ENCODE data around the gene MACROH2A1. TPM values are rescaled to one million over a fixed set of nuclear protein-coding genes. Genes with fewer than 3 reads are reported as not detected.

Gene MACROH2A1
- total and polyA plus RNA-seq, 2 experiments from 2014 or later, result 64.9 to 81.6 TPM

DNA sequence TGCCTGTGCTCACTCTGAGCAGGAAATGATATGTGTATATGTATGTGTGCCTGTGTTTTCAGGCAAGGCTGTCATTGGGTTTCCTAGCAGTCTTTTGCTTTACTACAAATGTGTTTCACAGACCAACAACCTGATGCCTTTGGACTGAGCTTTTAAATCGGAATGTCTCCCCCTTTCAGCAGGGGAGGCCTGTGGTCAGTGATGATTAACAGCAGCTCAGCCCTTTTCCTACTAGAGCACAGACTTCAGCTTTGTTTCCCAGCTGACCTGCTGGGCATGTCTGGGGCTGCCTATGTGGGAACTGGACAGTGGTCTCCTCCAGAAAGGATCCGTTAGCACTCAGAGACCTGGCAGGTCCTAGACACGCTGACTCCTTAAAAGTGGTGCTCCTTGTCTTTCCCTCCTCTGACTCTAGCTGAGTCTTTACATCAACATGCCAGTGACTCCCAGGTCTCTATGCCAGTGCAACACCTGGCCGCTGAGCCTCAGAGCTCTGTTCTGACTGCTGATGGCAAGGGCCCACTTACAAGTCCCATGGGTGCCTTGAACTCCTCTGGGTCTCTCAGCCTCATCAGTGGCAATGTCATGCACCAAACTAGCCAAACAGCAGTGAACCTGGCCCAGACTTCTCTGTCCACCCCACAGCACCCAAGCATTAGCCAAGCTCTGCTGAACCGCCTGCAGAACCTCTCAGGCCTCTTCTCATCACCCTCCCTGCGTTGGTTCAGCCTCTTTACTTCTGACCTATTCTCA, 7.7 kb downstream of the MACROH2A1 start (continued):
- TF ChIP-seq, protein P1, sequence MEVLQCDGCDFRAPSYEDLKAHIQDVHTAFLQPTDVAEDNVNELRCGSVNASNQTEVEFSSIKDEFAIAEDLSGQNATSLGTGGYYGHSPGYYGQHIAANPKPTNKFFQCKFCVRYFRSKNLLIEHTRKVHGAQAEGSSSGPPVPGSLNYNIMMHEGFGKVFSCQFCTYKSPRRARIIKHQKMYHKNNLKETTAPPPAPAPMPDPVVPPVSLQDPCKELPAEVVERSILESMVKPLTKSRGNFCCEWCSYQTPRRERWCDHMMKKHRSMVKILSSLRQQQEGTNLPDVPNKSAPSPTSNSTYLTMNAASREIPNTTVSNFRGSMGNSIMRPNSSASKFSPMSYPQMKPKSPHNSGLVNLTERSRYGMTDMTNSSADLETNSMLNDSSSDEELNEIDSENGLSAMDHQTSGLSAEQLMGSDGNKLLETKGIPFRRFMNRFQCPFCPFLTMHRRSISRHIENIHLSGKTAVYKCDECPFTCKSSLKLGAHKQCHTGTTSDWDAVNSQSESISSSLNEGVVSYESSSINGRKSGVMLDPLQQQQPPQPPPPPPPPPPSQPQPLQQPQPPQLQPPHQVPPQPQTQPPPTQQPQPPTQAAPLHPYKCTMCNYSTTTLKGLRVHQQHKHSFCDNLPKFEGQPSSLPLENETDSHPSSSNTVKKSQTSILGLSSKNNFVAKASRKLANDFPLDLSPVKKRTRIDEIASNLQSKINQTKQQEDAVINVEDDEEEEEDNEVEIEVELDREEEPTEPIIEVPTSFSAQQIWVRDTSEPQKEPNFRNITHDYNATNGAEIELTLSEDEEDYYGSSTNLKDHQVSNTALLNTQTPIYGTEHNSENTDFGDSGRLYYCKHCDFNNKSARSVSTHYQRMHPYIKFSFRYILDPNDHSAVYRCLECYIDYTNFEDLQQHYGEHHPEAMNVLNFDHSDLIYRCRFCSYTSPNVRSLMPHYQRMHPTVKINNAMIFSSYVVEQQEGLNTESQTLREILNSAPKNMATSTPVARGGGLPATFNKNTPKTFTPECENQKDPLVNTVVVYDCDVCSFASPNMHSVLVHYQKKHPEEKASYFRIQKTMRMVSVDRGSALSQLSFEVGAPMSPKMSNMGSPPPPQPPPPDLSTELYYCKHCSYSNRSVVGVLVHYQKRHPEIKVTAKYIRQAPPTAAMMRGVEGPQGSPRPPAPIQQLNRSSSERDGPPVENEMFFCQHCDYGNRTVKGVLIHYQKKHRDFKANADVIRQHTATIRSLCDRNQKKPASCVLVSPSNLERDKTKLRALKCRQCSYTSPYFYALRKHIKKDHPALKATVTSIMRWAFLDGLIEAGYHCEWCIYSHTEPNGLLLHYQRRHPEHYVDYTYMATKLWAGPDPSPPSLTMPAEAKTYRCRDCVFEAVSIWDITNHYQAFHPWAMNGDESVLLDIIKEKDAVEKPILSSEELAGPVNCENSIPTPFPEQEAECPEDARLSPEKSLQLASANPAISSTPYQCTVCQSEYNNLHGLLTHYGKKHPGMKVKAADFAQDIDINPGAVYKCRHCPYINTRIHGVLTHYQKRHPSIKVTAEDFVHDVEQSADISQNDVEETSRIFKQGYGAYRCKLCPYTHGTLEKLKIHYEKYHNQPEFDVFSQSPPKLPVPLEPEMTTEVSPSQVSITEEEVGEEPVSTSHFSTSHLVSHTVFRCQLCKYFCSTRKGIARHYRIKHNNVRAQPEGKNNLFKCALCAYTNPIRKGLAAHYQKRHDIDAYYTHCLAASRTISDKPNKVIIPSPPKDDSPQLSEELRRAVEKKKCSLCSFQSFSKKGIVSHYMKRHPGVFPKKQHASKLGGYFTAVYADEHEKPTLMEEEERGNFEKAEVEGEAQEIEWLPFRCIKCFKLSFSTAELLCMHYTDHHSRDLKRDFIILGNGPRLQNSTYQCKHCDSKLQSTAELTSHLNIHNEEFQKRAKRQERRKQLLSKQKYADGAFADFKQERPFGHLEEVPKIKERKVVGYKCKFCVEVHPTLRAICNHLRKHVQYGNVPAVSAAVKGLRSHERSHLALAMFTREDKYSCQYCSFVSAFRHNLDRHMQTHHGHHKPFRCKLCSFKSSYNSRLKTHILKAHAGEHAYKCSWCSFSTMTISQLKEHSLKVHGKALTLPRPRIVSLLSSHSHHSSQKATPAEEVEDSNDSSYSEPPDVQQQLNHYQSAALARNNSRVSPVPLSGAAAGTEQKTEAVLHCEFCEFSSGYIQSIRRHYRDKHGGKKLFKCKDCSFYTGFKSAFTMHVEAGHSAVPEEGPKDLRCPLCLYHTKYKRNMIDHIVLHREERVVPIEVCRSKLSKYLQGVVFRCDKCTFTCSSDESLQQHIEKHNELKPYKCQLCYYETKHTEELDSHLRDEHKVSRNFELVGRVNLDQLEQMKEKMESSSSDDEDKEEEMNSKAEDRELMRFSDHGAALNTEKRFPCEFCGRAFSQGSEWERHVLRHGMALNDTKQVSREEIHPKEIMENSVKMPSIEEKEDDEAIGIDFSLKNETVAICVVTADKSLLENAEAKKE (CRISPR knock-in tag; IDR thresholded peaks at IDR 0.05), result no peak
- TF ChIP-seq, protein P2, sequence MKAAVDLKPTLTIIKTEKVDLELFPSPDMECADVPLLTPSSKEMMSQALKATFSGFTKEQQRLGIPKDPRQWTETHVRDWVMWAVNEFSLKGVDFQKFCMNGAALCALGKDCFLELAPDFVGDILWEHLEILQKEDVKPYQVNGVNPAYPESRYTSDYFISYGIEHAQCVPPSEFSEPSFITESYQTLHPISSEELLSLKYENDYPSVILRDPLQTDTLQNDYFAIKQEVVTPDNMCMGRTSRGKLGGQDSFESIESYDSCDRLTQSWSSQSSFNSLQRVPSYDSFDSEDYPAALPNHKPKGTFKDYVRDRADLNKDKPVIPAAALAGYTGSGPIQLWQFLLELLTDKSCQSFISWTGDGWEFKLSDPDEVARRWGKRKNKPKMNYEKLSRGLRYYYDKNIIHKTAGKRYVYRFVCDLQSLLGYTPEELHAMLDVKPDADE (IDR thresholded peaks at IDR 0.05), result no peak
- TF ChIP-seq EZH2 (IDR thresholded peaks at IDR 0.05; ENCODE audit: low read depth, unreplicated experiment) (no peak), JUNB (IDR thresholded peaks at IDR 0.05; ENCODE audit: unreplicated experiment) (no peak), POLR2AphosphoS5 (IDR thresholded peaks at IDR 0.05; ENCODE audit: low read depth) (no peak), EZH2phosphoT487 (IDR thresholded peaks at IDR 0.05; ENCODE audit: unreplicated experiment) (no peak)

DNA sequence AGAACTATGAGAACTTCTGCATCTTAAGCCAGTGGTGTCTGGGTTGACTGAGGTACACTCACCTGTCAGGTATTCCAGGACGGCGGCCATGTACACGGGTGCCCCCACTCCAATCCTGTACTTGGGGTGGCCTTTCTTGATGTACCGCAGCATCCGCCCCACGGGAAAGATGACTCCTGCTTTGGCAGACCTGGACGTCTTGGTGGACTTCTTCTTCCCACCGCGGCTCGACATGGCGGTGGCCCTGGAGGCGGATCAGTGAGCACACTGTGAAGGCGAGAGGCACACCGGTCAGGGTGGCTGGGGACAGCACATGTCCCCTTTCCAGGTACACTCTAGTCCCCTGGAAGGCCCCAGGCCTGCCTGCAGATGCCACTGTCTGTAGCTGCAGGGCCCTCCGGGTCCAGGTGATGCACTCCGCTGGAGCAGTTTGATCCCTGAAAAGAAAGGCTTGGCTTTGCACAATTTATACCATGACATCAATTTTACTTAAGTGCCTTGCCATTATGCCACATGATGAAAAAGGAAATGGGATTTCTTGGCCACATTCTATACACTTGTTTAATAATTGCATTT, 10.1 kb downstream of the MACROH2A1 start:
- H3K9me2 ChIP-seq (ENCODE audit: insufficient read depth), result no peaks in the 10 kb centered on the region
- no peaks in the 10 kb centered on the region for H3K27me3 ChIP-seq (ENCODE audit: insufficient read depth)
- peaks cover 21% of the 10 kb centered on the region for H3K79me2 ChIP-seq (replicated peaks; ENCODE audit: insufficient read depth)
- no peak overlapping the region for H2AFZ ChIP-seq
- Mint-ChIP-seq H3K9me3 (no peaks in the 10 kb centered on the region), H3K4me3 (no peak overlapping the region), H3K27ac (no peak overlapping the region), H3K4me1 (peaks cover 11% of the 10 kb centered on the region), H3K27me3 (ENCODE audit: insufficient read depth, low read depth, poor library complexity) (no peaks in the 10 kb centered on the region), H3K36me3 (ENCODE audit: low read depth) (peaks cover 50% of the 10 kb centered on the region)
- no peaks in the 10 kb centered on the region for H3F3A ChIP-seq (replicated peaks; ENCODE audit: low read depth)
- H3K36me3 ChIP-seq (ENCODE audit: insufficient read depth), result 0 out of 2 replicates have a peak, but pooled peaks cover 3% of the 10 kb centered on the region
- H3K27ac ChIP-seq (ENCODE audit: low read depth), result no peak overlapping the region
- ATAC-seq (no peak), DNase-seq (ENCODE audit: low spot score) (no peak)
- no peak overlapping the region for H3K4me3 ChIP-seq
- H3K4me1 ChIP-seq (ENCODE audit: insufficient read depth), result no peaks in the 10 kb centered on the region
- H3K4me2 ChIP-seq, result no peak overlapping the region
- H4K20me1 ChIP-seq (replicated peaks; ENCODE audit: insufficient read depth), result peaks cover 25% of the 10 kb centered on the region
- TF ChIP-seq EZH2 (IDR thresholded peaks at IDR 0.05; ENCODE audit: low read depth, unreplicated experiment) (no peak), ZNF114 (CRISPR knock-in tag; IDR thresholded peaks at IDR 0.05) (no peak), POLR2AphosphoS5 (IDR thresholded peaks at IDR 0.05; ENCODE audit: low read depth) (no peak), NANOG (IDR thresholded peaks at IDR 0.05; ENCODE audit: borderline replicate concordance) (no peak), ZNF331 (CRISPR knock-in tag; IDR thresholded peaks at IDR 0.05; ENCODE audit: low read depth) (no peak), STAT1 (IDR thresholded peaks at IDR 0.05; ENCODE audit: unreplicated experiment) (no peak), EZH2phosphoT487 (IDR thresholded peaks at IDR 0.05; ENCODE audit: unreplicated experiment) (no peak), CREB1 (CRISPR knock-in tag; IDR thresholded peaks at IDR 0.05; ENCODE audit: low read depth) (no peak)
- TF ChIP-seq, protein P3, sequence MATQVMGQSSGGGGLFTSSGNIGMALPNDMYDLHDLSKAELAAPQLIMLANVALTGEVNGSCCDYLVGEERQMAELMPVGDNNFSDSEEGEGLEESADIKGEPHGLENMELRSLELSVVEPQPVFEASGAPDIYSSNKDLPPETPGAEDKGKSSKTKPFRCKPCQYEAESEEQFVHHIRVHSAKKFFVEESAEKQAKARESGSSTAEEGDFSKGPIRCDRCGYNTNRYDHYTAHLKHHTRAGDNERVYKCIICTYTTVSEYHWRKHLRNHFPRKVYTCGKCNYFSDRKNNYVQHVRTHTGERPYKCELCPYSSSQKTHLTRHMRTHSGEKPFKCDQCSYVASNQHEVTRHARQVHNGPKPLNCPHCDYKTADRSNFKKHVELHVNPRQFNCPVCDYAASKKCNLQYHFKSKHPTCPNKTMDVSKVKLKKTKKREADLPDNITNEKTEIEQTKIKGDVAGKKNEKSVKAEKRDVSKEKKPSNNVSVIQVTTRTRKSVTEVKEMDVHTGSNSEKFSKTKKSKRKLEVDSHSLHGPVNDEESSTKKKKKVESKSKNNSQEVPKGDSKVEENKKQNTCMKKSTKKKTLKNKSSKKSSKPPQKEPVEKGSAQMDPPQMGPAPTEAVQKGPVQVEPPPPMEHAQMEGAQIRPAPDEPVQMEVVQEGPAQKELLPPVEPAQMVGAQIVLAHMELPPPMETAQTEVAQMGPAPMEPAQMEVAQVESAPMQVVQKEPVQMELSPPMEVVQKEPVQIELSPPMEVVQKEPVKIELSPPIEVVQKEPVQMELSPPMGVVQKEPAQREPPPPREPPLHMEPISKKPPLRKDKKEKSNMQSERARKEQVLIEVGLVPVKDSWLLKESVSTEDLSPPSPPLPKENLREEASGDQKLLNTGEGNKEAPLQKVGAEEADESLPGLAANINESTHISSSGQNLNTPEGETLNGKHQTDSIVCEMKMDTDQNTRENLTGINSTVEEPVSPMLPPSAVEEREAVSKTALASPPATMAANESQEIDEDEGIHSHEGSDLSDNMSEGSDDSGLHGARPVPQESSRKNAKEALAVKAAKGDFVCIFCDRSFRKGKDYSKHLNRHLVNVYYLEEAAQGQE (IDR thresholded peaks at IDR 0.05; ENCODE audit: unreplicated experiment), result no peak

Data from GM23338 (cell line).